HEK293T (cell line): ENCODE results near the gene FAM237B.

Experiments used
- ARNT ChIP-seq: fragments of 450-650 bp; IDR thresholded peaks from 2 replicates; pipeline ENCODE4 v1.6.1; 2017; ENCODE audit warnings: mild to moderate bottlenecking
- BHLHE40 ChIP-seq: fragments of 450-650 bp; IDR thresholded peaks from 2 replicates; pipeline ENCODE4 v1.6.1; 2016; ENCODE audit warnings: mild to moderate bottlenecking, moderate library complexity, borderline replicate concordance
- CTBP1 ChIP-seq: fragments of 450-650 bp; IDR thresholded peaks from 2 replicates; pipeline ENCODE4 v1.6.1; 2016; ENCODE audit warnings: borderline replicate concordance
- ELF4 ChIP-seq: fragments of 450-650 bp; IDR thresholded peaks from 2 replicates; pipeline ENCODE4 v1.6.1; 2017; ENCODE audit warnings: antibody characterized with exemption
- FOXA1 ChIP-seq: fragments of 450-650 bp; IDR thresholded peaks from 2 replicates; pipeline ENCODE4 v1.6.1; 2016; ENCODE audit warnings: mild to moderate bottlenecking
- FOXK2 ChIP-seq: fragments of 450-650 bp; IDR thresholded peaks from 2 replicates; pipeline ENCODE4 v1.6.1; 2016; ENCODE audit warnings: mild to moderate bottlenecking
- NFRKB ChIP-seq: fragments of 450-650 bp; IDR thresholded peaks from 2 replicates; pipeline ENCODE4 v1.6.1; 2016; ENCODE audit warnings: mild to moderate bottlenecking, moderate library complexity
- PKNOX1 ChIP-seq: fragments of 450-650 bp; IDR thresholded peaks from 2 replicates; pipeline ENCODE4 v1.6.1; 2016
- SP1 ChIP-seq: fragments of 450-650 bp; IDR thresholded peaks from 2 replicates; pipeline ENCODE4 v1.6.1; 2017
- SUZ12 ChIP-seq: fragments of 450-650 bp; IDR thresholded peaks from 2 replicates; pipeline ENCODE4 v1.6.1; 2016; ENCODE audit warnings: mild to moderate bottlenecking
- TARDBP ChIP-seq: fragments of 450-650 bp; IDR thresholded peaks from 2 replicates; pipeline ENCODE4 v1.6.1; 2016

GRCh38 chr7:90313907-90314306 is 7.2 kb downstream of the FAM237B start:
- TF ChIP-seq FOXK2 (no peak), SP1 (no peak), NFRKB (no peak), ELF4 (no peak), CTBP1 (no peak), ARNT (no peak), TARDBP (no peak), PKNOX1 (no peak), BHLHE40 (no peak), SUZ12 (no peak), FOXA1 (no peak)
